HFFc6 (cell line): ENCODE data around the gene COL8A2. TPM values are rescaled to one million over a fixed set of nuclear protein-coding genes. Genes with fewer than 3 reads are reported as not detected.

Experiments
- DNase-seq: peaks from one replicate; pipeline ENCODE4 v3.0.0-alpha.2; 2018
- H3K27ac Mint-ChIP-seq: 2 replicates; pipeline ENCODE4 v1.8.0; 2020; ENCODE audit warnings: mild to moderate bottlenecking, mixed read lengths
- H3K27me3 Mint-ChIP-seq: 2 replicates; pipeline ENCODE4 v1.8.0; 2021; ENCODE audit warnings: mild to moderate bottlenecking, moderate library complexity, mixed read lengths; ENCODE audit not compliant: insufficient read depth
- H3K36me3 Mint-ChIP-seq: 2 replicates; pipeline ENCODE4 v1.8.0; 2021; ENCODE audit warnings: low read depth, mixed read lengths
- H3K4me1 Mint-ChIP-seq: 2 replicates; pipeline ENCODE4 v1.8.0; 2020; ENCODE audit warnings: low read depth, mixed read lengths
- H3K4me3 Mint-ChIP-seq: 2 replicates; pipeline ENCODE4 v1.8.0; 2020; ENCODE audit warnings: mild to moderate bottlenecking, moderate library complexity, mixed read lengths
- H3K9me3 Mint-ChIP-seq: 2 replicates; pipeline ENCODE4 v1.8.0; 2020; ENCODE audit warnings: mild to moderate bottlenecking, mixed read lengths
- total RNA-seq, 6 experiments: library from RNA; stranded (reverse); fragmentation: NEBNext Ultra II Directional; extraction: Animal tissue kit (Norgen Biotek cat#: 25700); gene quantifications; 2 replicates in 1 of 6; 3 replicates in 5 of 6; pipeline ENCODE4 v1.2.3, GENCODE V29; 2021
- TF ChIP-seq, protein P1 (sequence below): fragments of 200-600 bp; sonication (generic); IDR thresholded peaks from 2 replicates; pipeline ENCODE4 v1.5.0; 2021; ENCODE audit warnings: antibody characterized with exemption, mild to moderate bottlenecking

COL8A2 gene
- total RNA-seq, 6 experiments from 2014 or later: 1.9 to 6.4 (median 2.4) TPM

DNA sequence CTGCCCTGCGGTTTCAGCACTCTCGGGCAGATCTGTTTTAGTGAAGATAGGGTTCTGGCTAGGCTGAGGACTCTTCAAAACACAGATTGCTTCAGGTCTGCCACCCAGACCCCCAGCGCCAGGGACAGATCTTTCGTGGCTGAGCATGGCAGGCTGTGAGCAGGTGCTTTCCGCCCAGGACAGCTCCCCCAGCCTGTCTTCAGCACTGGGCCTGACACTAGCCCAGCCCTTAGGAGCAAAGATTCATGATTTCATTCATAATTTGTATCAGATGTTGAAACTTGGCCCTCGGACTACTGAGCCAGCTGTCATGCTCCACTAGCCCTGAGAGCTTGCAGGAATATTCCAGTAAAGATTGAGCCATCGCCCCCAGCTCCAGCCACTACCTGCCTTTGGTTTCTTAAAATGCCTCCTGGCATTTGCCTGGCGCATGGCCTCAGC is 30.4 kb downstream of the COL8A2 start:
- H3K27me3 Mint-ChIP-seq: peaks cover 4% of the 10 kb centered on the region; the same call in 1 of the 2 replicates
- H3K9me3 Mint-ChIP-seq: no peaks in the 10 kb centered on the region
- no peak overlapping the region for H3K4me3 Mint-ChIP-seq
- peaks cover 5% of the 10 kb centered on the region for H3K36me3 Mint-ChIP-seq
- DNase-seq: no peak
- 0 out of 2 replicates have a peak overlapping the region, but pooled peaks have one; percentile 5 for H3K27ac Mint-ChIP-seq
- TF ChIP-seq, protein P1, sequence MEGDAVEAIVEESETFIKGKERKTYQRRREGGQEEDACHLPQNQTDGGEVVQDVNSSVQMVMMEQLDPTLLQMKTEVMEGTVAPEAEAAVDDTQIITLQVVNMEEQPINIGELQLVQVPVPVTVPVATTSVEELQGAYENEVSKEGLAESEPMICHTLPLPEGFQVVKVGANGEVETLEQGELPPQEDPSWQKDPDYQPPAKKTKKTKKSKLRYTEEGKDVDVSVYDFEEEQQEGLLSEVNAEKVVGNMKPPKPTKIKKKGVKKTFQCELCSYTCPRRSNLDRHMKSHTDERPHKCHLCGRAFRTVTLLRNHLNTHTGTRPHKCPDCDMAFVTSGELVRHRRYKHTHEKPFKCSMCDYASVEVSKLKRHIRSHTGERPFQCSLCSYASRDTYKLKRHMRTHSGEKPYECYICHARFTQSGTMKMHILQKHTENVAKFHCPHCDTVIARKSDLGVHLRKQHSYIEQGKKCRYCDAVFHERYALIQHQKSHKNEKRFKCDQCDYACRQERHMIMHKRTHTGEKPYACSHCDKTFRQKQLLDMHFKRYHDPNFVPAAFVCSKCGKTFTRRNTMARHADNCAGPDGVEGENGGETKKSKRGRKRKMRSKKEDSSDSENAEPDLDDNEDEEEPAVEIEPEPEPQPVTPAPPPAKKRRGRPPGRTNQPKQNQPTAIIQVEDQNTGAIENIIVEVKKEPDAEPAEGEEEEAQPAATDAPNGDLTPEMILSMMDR: no peak
- peaks cover 21% of the 10 kb centered on the region for H3K4me1 Mint-ChIP-seq

DNA sequence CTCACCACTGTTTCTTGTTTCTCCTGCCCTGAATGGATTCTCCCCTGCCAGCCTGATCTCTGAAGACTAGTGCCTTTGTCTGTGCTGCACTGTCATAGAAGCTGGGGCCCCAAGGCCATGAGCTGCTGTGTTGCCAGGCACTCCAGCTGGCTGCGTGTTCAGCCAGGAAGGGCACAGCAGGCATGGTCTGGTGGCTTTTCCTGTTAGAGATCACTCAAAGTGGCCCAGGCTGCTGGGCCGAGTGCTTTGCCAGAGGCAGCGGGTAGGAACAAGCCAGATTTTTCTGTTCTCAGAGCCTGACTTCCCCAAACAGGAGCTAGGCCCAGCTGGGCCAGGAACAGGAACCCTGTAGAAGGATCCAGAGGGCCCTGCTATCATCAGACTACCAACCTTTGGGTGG is 31.1 kb downstream of the COL8A2 start:
- Mint-ChIP-seq H3K4me3 (no peak overlapping the region), H3K27ac (no peak overlapping the region), H3K4me1 (peaks cover 24% of the 10 kb centered on the region), H3K9me3 (no peaks in the 10 kb centered on the region), H3K27me3 (peaks cover 4% of the 10 kb centered on the region; the same call in 1 of the 2 replicates), H3K36me3 (peaks cover 11% of the 10 kb centered on the region)
- TF ChIP-seq, protein P1: no peak
- DNase-seq: no peak

GRCh38 chr1:36093226-36093625 is 31.8 kb downstream of the COL8A2 start:
- H3K27me3 Mint-ChIP-seq: peaks cover 4% of the 10 kb centered on the region; the same call in 1 of the 2 replicates
- no peak overlapping the region for H3K27ac Mint-ChIP-seq
- no peak overlapping the region for H3K4me3 Mint-ChIP-seq
- H3K36me3 Mint-ChIP-seq: peaks cover 11% of the 10 kb centered on the region
- H3K9me3 Mint-ChIP-seq: no peaks in the 10 kb centered on the region
- peaks cover 24% of the 10 kb centered on the region for H3K4me1 Mint-ChIP-seq
- TF ChIP-seq, protein P1: no peak
- no peak for DNase-seq

DNA sequence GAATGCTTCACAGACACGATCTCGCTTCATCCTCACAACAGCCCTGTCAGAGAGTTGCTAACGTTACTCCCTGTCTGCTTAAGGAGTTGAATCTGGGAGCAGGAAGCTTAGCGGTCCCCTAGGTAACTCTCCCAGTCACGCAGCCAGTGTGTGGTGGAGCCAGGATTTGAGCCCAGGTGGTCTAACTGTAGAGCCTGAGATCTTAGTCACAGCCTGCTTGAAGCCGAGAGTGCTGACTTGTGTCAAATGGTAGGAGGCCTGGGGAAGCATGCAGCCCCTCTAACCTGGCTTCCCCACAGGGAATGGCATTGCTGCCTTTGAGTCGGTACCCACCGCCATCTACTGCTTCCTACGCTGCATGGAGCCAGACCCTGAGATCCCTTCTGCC is 32.2 kb downstream of the COL8A2 start:
- H3K36me3 Mint-ChIP-seq: peaks cover 11% of the 10 kb centered on the region
- no peak overlapping the region for H3K27ac Mint-ChIP-seq
- no peak for DNase-seq
- TF ChIP-seq, protein P1: no peak
- no peaks in the 10 kb centered on the region for H3K9me3 Mint-ChIP-seq
- H3K4me3 Mint-ChIP-seq: no peak overlapping the region
- peaks cover 4% of the 10 kb centered on the region; the same call in 1 of the 2 replicates for H3K27me3 Mint-ChIP-seq
- peaks cover 24% of the 10 kb centered on the region for H3K4me1 Mint-ChIP-seq

GRCh38 chr1:36092166-36092797 is 32.7 kb downstream of the COL8A2 start:
- H3K4me3 Mint-ChIP-seq: no peak overlapping the region
- H3K4me1 Mint-ChIP-seq: peaks cover 24% of the 10 kb centered on the region
- peaks cover 4% of the 10 kb centered on the region; the same call in 1 of the 2 replicates for H3K27me3 Mint-ChIP-seq
- peaks cover 11% of the 10 kb centered on the region for H3K36me3 Mint-ChIP-seq
- no peak for DNase-seq
- no peak overlapping the region for H3K27ac Mint-ChIP-seq
- H3K9me3 Mint-ChIP-seq: no peaks in the 10 kb centered on the region
- TF ChIP-seq, protein P1: no peak
